Activated T-helper 17 cell treated with anti-CD3 and anti-CD28 coated beads, Interleukin-2, amount 50 U/mL, for 72 hours (primary cell): Measurements from ENCODE around the gene VSIR. TPM values are rescaled to one million over a fixed set of nuclear protein-coding genes. Genes with fewer than 3 reads are reported as not detected.

ENCODE experiments used
- ATAC-seq: fragments of 150-1000 bp; cut with Tn5 transposase; replicated peaks from 2 replicates; pipeline ENCODE4 v1.10.0; 2021; ENCODE audit warnings: mild to moderate bottlenecking, moderate library complexity
- H3K27ac Mint-ChIP-seq: one replicate; pipeline ENCODE4 v1.8.0; 2022; ENCODE audit warnings: mixed read lengths
- H3K27me3 Mint-ChIP-seq: one replicate; pipeline ENCODE4 v1.8.0; 2022; ENCODE audit warnings: mixed read lengths
- H3K36me3 Mint-ChIP-seq: one replicate; pipeline ENCODE4 v1.8.0; 2022; ENCODE audit warnings: low read depth, mild to moderate bottlenecking, mixed read lengths
- H3K4me1 Mint-ChIP-seq: one replicate; pipeline ENCODE4 v1.8.0; 2022; ENCODE audit warnings: mixed read lengths
- H3K4me3 Mint-ChIP-seq: one replicate; pipeline ENCODE4 v1.8.0; 2022; ENCODE audit warnings: mild to moderate bottlenecking, mixed read lengths
- H3K9me3 Mint-ChIP-seq: one replicate; pipeline ENCODE4 v1.8.0; 2022; ENCODE audit warnings: mixed read lengths
- total RNA-seq, 2 donors: library from RNA; stranded (reverse); gene quantifications; one replicate each; pipeline ENCODE4 v1.2.3, GENCODE V29; 2022

Gene VSIR
- total RNA-seq, 2 donors from 2014 or later, result 27.9 to 125 TPM

DNA sequence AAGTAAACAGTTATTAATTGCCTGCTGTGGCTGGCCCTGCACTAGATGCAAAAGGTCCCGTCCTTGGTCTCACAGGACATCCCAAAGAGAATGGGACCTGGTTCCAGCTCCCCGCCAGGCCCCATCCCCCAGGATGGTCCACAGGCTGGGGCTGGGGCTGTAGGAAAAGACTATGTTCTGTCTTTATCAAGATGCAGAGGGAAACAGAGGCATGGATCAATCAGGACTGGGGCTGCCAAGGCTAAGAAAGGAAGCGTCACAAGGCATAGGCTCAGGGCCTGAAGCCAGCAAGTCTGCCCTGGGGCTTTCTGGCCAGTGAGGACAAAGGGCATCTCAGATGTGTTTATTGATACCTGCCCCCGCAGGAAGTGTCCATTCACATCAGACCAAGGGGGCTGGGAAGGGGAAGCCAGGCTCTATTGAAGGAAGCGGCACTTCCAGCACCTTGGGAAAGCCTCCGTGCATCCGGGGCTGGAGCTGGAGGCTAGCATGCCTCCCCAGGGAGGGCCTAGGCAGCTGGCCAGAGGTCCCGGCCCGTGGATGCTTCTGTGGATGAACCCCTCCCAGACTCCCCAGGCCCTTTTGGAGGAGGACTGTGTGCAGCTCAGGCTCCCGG, 5.8 kb downstream of the VSIR start:
- Mint-ChIP-seq H3K27me3 (no peaks in the 10 kb centered on the region), H3K4me1 (peaks cover 52% of the 10 kb centered on the region), H3K9me3 (no peaks in the 10 kb centered on the region), H3K27ac (peak overlapping the region; percentile 94), H3K4me3 (peak overlapping the region; percentile 91), H3K36me3 (peaks cover 97% of the 10 kb centered on the region)
- ATAC-seq, result no peak

DNA sequence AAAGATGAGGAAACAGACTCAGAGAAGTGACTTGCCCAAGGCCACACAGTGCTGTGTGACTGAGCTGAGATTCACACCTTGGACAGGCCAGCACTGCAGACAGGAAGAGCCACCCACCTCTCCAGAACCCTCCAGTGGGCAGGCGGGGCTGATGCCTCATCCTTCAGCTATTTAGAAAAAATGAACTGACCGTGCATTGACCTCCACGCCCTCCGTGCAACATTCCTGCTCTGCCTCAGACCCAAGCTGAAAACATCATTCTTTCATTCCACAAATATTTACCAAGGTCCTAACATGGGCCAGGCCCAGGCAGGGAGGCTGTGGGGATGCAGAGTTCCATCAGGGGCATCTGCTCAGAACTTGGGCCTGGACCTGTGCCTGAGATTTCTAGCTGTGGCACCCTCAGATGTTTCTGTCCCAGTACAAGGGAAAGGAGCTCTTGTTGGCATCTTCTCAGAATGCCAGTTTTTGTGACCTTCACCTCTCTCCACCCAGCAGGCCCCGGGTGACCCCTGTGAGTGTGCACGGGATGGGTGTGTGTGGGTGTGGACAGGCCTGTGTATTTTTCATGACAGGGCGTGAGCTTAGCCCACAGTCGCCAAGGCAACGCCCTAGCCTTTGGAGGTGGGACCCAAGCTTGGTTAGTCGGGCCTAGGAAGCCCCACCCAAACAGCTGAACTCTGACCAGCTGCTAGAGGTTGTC, 6.5 kb downstream of the VSIR start:
- ATAC-seq, result peak; percentile 10
- Mint-ChIP-seq H3K27ac (peak overlapping the region; percentile 94), H3K4me3 (peak overlapping the region; percentile 91), H3K36me3 (peaks cover 97% of the 10 kb centered on the region), H3K27me3 (no peaks in the 10 kb centered on the region), H3K9me3 (no peaks in the 10 kb centered on the region), H3K4me1 (peaks cover 58% of the 10 kb centered on the region)

DNA sequence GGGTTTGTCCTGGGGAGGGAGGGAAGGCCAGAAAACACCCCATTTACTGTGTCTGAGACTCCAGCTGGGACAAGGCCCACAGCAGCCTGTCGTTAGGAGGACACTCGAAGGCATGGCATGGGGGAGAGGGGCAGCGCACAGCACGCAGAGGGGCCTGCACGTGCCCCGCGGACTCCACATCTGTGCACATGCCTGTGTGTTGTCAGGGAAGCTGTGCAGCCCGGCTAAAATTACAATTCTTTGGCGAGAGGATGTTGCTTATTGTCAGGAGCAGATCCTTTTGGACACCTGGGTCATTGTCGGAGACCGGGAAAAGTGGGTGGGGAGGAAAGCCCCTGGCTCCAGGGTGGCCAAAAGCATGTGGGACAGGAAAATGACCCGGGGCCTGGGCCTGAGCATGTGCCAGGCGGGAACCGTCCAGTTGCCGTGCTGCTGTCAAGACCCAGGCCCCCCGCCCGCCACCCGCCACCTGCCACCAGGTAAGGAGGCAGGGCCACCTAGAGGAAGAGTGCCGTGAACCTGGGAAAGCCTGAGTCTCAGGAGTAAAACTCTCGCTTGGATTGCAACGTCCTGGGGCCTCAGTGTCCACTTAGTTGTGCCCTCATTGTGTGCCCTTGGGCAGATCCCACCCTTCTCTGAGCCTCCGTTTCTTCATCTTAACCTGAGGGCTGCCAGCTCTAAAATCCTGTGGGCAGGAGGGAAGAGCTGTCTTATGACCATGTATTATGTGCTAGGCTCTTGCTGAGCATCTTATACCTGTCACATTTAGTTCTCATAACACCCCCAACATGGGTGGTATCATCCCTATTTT, 7.2 kb downstream of the VSIR start:
- Mint-ChIP-seq H3K4me3 (peak overlapping the region; percentile 91), H3K36me3 (peaks cover 97% of the 10 kb centered on the region), H3K27ac (peak overlapping the region; percentile 94)

DNA sequence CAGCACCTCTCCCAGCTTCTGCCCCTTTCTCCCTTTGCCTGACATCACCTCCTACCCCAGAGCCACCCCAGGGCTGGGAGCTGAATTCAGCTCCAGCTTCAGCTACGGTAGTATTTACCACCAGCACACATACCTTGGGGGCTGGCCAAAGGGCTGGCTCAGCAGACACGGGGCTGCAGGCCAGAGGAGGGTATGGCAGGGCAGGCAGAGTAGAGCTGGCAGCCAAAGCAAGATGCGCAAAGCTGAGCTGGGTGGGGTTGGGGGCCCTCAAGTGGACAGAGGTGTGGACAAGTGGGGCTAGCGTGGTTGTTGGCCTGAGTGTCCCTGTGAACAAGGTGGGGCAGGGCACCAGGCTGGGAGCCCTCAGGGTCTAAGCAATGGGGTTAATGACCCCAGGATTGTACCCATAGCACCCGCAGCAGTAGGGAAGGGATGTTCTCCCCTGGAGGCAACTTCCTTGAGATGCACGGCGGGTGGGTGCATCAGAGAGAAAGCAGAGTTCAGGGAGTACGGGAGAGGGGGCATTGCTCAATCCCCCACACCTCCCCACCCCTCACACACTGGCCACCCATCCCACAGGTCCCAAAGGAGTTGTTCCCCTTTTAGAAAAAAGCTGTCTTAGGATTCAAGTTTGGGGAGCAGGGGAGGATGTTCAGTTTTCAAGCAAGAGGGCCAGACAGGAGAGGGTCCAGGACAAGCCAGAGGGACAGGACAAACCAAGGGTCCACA, 8.0 kb downstream of the VSIR start:
- peak overlapping the region; percentile 94 for H3K27ac Mint-ChIP-seq
- peaks cover 67% of the 10 kb centered on the region for H3K4me1 Mint-ChIP-seq
- ATAC-seq, result no peak
- H3K36me3 Mint-ChIP-seq, result peaks cover 97% of the 10 kb centered on the region
- H3K9me3 Mint-ChIP-seq, result no peaks in the 10 kb centered on the region
- no peaks in the 10 kb centered on the region for H3K27me3 Mint-ChIP-seq
- peak overlapping the region; percentile 91 for H3K4me3 Mint-ChIP-seq

More for the DNA sequence above, 7.2 kb downstream of the VSIR start:
- no peak for ATAC-seq
- H3K27me3 Mint-ChIP-seq, result no peaks in the 10 kb centered on the region
- peaks cover 60% of the 10 kb centered on the region for H3K4me1 Mint-ChIP-seq
- no peaks in the 10 kb centered on the region for H3K9me3 Mint-ChIP-seq

DNA sequence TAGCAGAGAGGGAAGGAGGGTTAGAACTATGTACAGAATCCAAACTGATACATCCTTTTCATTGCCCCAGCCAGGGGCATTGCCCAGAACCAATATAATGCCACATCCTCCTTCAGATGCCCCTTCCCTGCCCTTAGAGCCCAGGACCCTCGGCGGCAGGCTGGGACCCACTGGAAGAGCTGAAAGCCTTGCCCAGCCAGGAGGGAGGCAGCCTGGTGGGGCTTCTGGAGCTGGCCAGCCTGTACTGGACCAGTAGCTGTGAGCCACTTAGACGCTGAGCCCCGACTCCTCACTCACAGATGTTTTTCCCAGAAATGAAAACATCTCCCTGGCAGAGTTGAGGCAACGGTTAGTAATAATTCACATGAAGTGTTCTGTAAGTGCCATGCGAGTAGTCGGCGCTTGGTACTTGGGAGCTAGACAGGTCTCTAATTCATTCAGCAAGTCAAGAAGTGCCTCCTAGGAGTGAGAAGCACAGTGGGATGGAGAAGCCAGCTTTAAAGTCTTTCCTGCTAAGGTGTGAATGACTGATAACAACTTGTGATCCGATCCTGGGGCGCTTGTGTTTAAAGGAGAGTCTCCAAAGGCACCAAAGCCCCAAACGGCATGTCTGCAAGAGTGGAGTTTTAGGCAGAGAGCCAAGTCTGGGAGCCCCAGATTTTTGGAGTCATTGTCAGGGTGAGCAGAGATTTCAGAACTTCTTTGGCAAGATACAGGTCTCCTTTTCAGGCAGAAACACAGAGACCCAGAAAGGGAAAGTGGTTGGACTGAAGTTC, 9.8 kb downstream of the VSIR start:
- peak overlapping the region; percentile 91 for H3K4me3 Mint-ChIP-seq
- no peak for ATAC-seq
- H3K27ac Mint-ChIP-seq, result peak overlapping the region; percentile 70
- peaks cover 61% of the 10 kb centered on the region for H3K4me1 Mint-ChIP-seq
- H3K27me3 Mint-ChIP-seq, result no peaks in the 10 kb centered on the region
- peaks cover 100% of the 10 kb centered on the region for H3K36me3 Mint-ChIP-seq
- no peaks in the 10 kb centered on the region for H3K9me3 Mint-ChIP-seq

DNA sequence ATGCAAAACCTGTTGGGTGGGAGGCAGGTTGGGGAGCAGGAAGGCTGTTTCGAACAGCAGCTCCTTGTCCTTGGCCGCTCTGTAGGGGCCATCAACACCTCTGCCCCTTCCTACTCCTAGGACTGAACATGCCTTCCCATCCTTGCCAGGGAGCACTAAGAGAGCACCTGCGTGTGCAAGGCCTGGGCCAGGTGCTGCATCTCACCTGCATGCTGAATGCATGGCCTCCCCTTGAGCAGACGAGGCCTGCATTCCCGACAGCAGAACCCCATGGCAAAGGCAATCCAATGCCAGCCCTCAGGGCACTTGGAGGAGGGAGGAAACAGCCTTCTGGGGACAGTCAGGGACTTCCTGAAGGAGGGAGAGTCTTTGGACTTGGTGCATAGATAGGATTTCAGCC, 11.0 kb downstream of the VSIR start:
- Mint-ChIP-seq H3K9me3 (no peaks in the 10 kb centered on the region), H3K27ac (peak overlapping the region; percentile 74), H3K4me1 (peaks cover 62% of the 10 kb centered on the region), H3K27me3 (no peaks in the 10 kb centered on the region), H3K4me3 (peak overlapping the region; percentile 20), H3K36me3 (peaks cover 100% of the 10 kb centered on the region)
- ATAC-seq, result no peak

DNA sequence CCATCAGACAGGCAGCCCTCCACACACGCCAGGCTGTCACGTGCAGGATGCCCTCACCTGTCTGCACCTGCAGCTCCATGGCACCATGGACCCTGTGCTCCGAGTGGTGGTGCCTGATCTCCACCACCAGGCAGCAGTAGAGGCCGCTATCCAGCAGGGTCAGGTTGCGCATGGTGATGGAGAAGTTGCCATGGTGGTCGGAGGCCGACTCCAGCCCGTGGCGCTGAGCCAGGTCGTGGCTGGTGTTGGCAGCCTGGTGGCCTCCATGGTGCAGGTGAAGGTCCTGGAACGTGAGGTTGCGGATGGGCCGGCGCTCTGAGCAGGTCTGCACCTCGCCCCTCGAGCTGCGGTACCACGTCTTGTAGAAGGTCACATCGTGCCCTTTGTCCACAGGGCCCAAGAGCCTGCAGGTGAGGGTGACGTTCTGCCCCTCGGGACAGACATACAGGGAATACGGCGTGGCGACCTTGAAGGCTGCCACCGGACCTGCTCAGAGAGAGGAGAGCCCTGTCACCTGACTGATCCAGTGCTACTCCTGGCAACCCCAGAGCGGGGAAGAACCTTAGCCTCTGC, 11.7 kb downstream of the VSIR start:
- Mint-ChIP-seq H3K36me3 (peaks cover 100% of the 10 kb centered on the region), H3K27me3 (no peaks in the 10 kb centered on the region), H3K27ac (peak overlapping the region; percentile 79), H3K4me1 (peaks cover 62% of the 10 kb centered on the region), H3K4me3 (peak overlapping the region; percentile 57), H3K9me3 (no peaks in the 10 kb centered on the region)
- no peak for ATAC-seq

DNA sequence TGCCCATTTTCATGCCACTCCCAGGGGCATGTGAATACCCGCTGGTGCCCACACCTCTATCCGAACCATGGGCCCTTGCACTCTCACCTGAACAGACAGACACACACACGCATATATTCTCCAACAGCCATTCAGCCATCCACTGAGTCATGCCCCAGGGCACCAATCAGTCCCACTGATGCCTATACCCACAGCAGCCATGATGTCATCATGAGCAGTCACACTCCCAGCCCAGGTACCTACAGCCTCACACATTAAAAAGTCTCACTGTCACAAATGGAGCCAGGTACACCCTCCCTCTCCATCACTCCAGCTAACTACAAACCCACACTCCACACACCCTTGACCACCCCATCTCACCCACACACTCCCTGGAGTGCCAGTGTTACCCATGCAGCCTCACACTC, 12.2 kb downstream of the VSIR start:
- no peaks in the 10 kb centered on the region for H3K9me3 Mint-ChIP-seq
- H3K36me3 Mint-ChIP-seq, result peaks cover 100% of the 10 kb centered on the region
- ATAC-seq, result peak; percentile 84
- H3K27me3 Mint-ChIP-seq, result no peaks in the 10 kb centered on the region
- H3K4me1 Mint-ChIP-seq, result peaks cover 65% of the 10 kb centered on the region
- peak overlapping the region; percentile 79 for H3K27ac Mint-ChIP-seq
- peak overlapping the region; percentile 57 for H3K4me3 Mint-ChIP-seq

DNA sequence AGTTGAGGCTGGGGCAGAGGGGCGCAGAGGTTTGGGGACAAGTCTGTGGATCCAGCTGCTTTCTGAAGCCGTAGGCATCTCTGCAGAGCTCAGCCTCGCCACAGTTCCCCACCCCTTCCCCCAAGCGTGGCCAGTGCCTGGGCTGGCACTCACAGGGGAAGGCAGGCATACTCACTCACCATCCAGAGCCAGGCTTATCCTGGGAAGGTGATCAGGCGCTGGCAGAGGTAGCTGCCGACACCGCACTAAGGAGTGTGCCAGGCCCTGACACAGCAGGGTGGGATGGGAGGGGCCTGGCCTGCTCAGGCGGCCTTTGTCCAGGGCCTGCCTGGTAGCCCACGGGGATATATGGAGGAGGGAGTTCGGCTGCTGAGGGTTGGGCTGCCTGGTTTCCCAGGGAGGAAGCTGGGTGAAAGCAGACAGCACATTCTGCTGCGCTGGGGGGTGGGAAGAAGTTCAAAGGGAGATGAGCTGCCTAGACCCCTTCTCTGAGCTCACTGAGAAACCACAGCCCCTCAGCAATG, 15.9 kb downstream of the VSIR start:
- H3K9me3 Mint-ChIP-seq, result no peaks in the 10 kb centered on the region
- no peaks in the 10 kb centered on the region for H3K27me3 Mint-ChIP-seq
- peak overlapping the region; percentile 75 for H3K4me3 Mint-ChIP-seq
- H3K27ac Mint-ChIP-seq, result peak overlapping the region; percentile 94
- peaks cover 65% of the 10 kb centered on the region for H3K4me1 Mint-ChIP-seq
- H3K36me3 Mint-ChIP-seq, result peaks cover 100% of the 10 kb centered on the region
- ATAC-seq, result peak; percentile 3

DNA sequence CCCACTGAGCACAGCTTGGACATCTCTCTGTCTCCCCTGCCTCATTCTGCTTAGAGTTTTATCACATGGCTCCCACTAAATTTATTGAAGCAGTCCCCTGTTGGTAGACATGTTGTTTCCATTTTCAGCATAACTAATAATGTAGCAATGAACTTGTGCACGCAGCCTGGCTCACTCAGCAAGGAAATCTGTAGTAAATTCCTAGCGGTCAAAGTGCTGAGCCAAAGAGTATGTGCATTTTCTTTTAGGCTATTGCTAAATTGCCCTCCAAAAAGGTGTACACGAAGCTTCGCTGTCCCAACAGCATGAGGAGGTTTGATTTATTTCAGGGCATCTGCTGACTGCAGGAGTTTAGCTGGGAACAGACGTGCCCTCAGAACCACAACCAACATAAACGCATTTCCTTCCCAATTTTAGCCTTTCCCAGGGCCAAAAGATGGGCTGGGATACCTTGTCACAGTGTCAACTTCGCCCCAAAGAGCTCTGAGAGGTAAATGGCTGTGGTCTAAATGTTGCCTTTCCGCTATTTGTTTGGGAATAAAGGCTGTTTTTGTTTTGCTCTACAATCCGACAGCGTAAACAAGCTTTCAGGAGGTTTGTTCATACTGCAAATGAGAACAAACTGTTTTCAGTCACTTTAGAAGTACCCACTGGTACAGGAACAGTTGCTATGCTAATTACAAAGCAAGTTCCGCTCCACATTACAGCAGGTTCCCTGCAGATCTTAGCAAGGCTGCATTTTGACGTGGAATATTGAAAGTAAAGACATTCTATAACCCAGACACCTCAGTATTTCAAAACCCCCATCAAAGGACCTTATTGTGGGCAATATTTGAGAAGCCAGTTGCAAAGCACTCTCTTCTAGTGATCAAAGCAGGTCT, 16.8 kb downstream of the VSIR start:
- peaks cover 100% of the 10 kb centered on the region for H3K36me3 Mint-ChIP-seq
- ATAC-seq, result peak; percentile 75
- peak overlapping the region; percentile 94 for H3K27ac Mint-ChIP-seq
- peaks cover 65% of the 10 kb centered on the region for H3K4me1 Mint-ChIP-seq
- no peaks in the 10 kb centered on the region for H3K9me3 Mint-ChIP-seq
- no peaks in the 10 kb centered on the region for H3K27me3 Mint-ChIP-seq
- peak overlapping the region; percentile 75 for H3K4me3 Mint-ChIP-seq

DNA sequence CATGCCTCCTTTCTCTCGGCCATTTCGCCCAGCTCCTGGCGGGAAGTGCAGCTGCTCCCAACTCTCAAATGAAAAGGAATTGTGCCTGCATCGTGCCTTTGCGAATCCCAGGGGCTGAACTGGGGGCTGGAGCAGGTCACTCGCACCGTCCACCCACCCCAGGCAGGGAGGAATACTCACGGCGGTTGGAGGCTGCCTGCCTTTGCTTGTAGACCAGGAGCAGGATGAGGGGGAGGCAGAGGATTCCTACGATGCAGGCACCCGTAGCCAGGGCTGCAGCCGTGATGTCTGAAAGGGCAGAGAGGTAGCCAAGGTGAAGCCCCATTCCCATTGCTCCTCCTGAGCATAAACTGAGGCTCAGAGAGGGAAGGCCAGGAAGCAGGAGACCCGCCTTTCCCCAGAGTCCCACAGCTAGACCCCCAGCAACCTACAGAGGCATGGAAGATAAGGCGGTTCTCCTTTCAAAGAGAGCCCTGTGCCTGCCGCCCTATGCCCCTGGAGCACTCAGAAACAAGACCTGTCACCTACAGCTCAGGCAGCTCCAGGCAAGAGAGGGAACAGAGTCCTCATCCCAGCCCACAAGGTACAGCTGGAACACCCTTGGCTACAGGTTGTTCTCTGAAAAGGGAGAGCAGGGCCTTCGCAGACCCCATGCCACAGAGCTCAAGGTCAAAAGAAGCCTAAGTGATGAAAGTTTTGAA, 18.0 kb downstream of the VSIR start:
- Mint-ChIP-seq H3K4me3 (peak overlapping the region; percentile 40), H3K27ac (peak overlapping the region; percentile 94), H3K9me3 (no peaks in the 10 kb centered on the region), H3K36me3 (peaks cover 97% of the 10 kb centered on the region), H3K4me1 (peaks cover 59% of the 10 kb centered on the region), H3K27me3 (no peaks in the 10 kb centered on the region)
- ATAC-seq, result no peak

DNA sequence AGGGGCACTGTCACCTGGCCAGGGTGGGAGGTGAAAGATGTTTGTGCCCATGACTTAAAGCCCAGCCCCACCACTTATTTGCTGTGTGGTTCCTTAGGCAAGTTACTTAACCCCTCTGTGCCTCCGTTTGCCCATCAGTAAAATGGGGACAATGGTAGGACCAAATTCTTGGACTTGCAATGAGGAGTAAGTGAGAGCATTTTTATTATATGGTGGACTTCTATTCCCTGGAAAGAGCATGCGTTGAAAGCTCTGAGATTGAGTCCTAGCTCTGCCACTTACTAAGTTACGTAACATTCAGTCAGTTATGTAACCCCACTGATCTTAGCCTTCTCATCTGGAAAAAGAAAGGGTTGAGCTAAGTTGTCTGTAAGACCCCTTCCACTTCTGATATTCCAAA, 18.8 kb downstream of the VSIR start:
- H3K4me1 Mint-ChIP-seq, result peaks cover 64% of the 10 kb centered on the region
- ATAC-seq, result no peak
- H3K4me3 Mint-ChIP-seq, result peak overlapping the region; percentile 40
- peak overlapping the region; percentile 84 for H3K27ac Mint-ChIP-seq
- H3K9me3 Mint-ChIP-seq, result no peaks in the 10 kb centered on the region
- no peaks in the 10 kb centered on the region for H3K27me3 Mint-ChIP-seq
- H3K36me3 Mint-ChIP-seq, result peaks cover 97% of the 10 kb centered on the region
